Adrenal gland (tissue), 5 donors: ENCODE results near the gene PHOSPHO1.

ENCODE experiments used
- CTCF ChIP-seq, 6 experiments: fragments of 450-650 bp in 4 of 6; fragments of 200-600 bp in 2 of 6; sonication (generic) in 1 of 6; IDR thresholded peaks; 1 replicate in 5 of 6; 2 replicates in 1 of 6; pipeline versions ENCODE4 v1.5.1 to v1.8.0; 2016 to 2021; ENCODE audit warnings: antibody characterized with exemption in 6 of 6, mild to moderate bottlenecking in 2 of 6, moderate library complexity in 1 of 6
- POLR2A ChIP-seq, 2 donors: fragments of 450-650 bp; IDR thresholded peaks; one replicate each; pipeline ENCODE4 v1.6.1; 2017; ENCODE audit warnings: antibody characterized with exemption in 2 of 2, mild to moderate bottlenecking in 2 of 2, moderate library complexity in 1 of 2
- donor health status: DM: no; HTN: no; CAD: no.

GRCh38 chr17:49191409-49191916 lies 39.1 kb downstream of the PHOSPHO1 start:
- no peak for TF ChIP-seq CTCF (IDR thresholded peaks at IDR 0.05)
- no peak for TF ChIP-seq POLR2A (IDR thresholded peaks at IDR 0.05)
